DND-41 (cell line): Measurements from ENCODE around the gene TMEM242.

Experiments
- ATAC-seq: fragments of 200-7000 bp; cut with Tn5 transposase; 3 replicates; pipeline ENCODE4 v1.9.1; 2021; ENCODE audit warnings: low read depth; ENCODE audit not compliant: insufficient read depth
- DNase-seq: peaks from one replicate; pipeline ENCODE4 v3.0.0-alpha.2; 2020
- H2AFZ ChIP-seq: 2 replicates; pipeline ENCODE4 v1.6.0; 2012; ENCODE audit warnings: low read depth, low read length
- H3K27ac ChIP-seq: 2 replicates; pipeline ENCODE4 v1.5.1; 2012; ENCODE audit warnings: low read length, inconsistent platforms
- H3K27me3 ChIP-seq: fragments of 200-600 bp; sonication (generic); 2 replicates; pipeline ENCODE4 v1.6.0; 2012; ENCODE audit warnings: low read length, mild to moderate bottlenecking, inconsistent platforms; ENCODE audit not compliant: insufficient read depth, poor library complexity
- H3K36me3 ChIP-seq: 2 replicates; pipeline ENCODE4 v1.5.1; 2012; ENCODE audit warnings: low read length, inconsistent platforms; ENCODE audit not compliant: insufficient read depth
- H3K4me1 ChIP-seq: 2 replicates; pipeline ENCODE4 v1.5.1; 2012; ENCODE audit warnings: mild to moderate bottlenecking, low read length; ENCODE audit not compliant: insufficient read depth
- H3K4me2 ChIP-seq: 2 replicates; pipeline ENCODE4 v1.6.0; 2012; ENCODE audit warnings: mild to moderate bottlenecking, moderate library complexity, low read length, inconsistent platforms; ENCODE audit not compliant: insufficient read depth
- H3K4me3 ChIP-seq, 2 experiments: fragments of 200-600 bp in 1 of 2; shearing (Covaris generic) in 1 of 2; 2 replicates each; pipeline ENCODE4 v1.5.1; 2012 to 2016; ENCODE audit warnings: inconsistent platforms in 2 of 2, low read length in 2 of 2, mild to moderate bottlenecking in 2 of 2, low read depth in 1 of 2, moderate library complexity in 1 of 2
- H3K79me2 ChIP-seq: 2 replicates; pipeline ENCODE4 v1.6.0; 2012; ENCODE audit warnings: low read length, inconsistent platforms; ENCODE audit not compliant: insufficient read depth
- H3K9ac ChIP-seq: 2 replicates; pipeline ENCODE4 v1.6.0; 2012; ENCODE audit warnings: low read depth, mild to moderate bottlenecking, inconsistent platforms, low read length, moderate library complexity
- H3K9me3 ChIP-seq: 2 replicates; pipeline ENCODE4 v1.5.1; 2012; ENCODE audit warnings: low read length, moderate library complexity, mild to moderate bottlenecking, inconsistent platforms; ENCODE audit not compliant: insufficient read depth, severe bottlenecking
- H4K20me1 ChIP-seq: 2 replicates; pipeline ENCODE4 v1.6.0; 2012; ENCODE audit warnings: low read length; ENCODE audit not compliant: insufficient read depth
- CTCF ChIP-seq: IDR thresholded peaks from 2 replicates; pipeline ENCODE4 v1.5.1; 2012; ENCODE audit warnings: borderline replicate concordance, low read length, moderate library complexity, mild to moderate bottlenecking; ENCODE audit not compliant: poor library complexity, severe bottlenecking; ENCODE audit errors: extremely low read depth
- EZH2 ChIP-seq: IDR thresholded peaks from 3 replicates; pipeline ENCODE4 v1.6.1; 2012; ENCODE audit warnings: borderline replicate concordance, low read depth, mild to moderate bottlenecking, moderate library complexity, low read length, inconsistent platforms; ENCODE audit not compliant: severe bottlenecking

The TMEM242 gene

DNA sequence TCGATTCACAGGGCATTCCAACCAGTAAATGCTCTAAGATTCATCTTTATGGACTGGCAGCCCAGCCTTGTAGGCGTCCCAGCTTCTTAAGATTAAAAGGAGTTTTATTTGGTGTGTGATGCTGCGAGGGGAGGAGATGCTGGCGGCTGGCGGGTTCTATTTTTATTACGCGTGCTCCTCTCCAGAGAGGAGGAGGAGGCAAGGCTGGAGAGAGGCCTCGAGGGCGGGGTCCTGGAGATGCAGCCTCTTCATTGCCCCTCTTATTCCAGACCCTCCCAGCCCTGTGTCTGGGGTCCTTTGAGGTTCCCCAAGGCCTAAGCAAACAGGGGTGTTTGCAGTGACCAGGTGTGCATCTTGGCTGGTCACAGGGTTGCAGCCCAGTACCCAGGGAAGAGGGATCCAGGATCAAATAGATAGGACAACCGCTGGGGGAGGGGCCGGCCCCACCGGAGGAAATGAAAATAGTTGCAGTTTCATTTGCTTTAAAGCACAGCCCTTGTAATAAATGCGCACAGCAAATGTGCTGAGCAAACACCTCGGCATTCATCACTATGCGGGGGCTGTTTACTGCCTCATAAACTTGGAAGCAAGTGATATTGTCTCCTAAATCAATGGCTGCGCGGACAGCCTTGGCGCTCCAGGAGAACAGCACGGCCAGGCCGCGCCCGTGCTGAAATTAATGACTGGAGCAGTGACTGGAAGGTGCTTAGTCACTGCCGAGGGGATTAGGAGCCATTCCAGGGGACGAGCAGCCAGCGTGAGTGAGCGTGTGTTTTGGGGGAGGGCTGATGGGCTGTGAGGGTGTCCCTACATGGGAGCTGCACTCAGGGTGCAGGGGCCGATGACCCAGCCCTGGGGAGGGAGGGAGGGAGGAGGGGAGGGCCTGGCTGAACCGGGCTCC is 83.0 kb downstream of the TMEM242 start:
- Histone ChIP-seq H3K27me3 (no peaks in the 10 kb centered on the region), H3K27ac (no peak overlapping the region), H3K79me2 (no peaks in the 10 kb centered on the region), H3K9ac (no peak overlapping the region), H3K4me1 (no peaks in the 10 kb centered on the region), H2AFZ (no peak overlapping the region), H3K4me2 (no peak overlapping the region), H3K4me3 (no peak overlapping the region), H3K36me3 (no peaks in the 10 kb centered on the region), H3K9me3 (no peaks in the 10 kb centered on the region), H4K20me1 (no peaks in the 10 kb centered on the region)
- TF ChIP-seq CTCF, result no peak
- TF ChIP-seq EZH2, result no peak
- ATAC-seq (no peak), DNase-seq (no peak)

DNA sequence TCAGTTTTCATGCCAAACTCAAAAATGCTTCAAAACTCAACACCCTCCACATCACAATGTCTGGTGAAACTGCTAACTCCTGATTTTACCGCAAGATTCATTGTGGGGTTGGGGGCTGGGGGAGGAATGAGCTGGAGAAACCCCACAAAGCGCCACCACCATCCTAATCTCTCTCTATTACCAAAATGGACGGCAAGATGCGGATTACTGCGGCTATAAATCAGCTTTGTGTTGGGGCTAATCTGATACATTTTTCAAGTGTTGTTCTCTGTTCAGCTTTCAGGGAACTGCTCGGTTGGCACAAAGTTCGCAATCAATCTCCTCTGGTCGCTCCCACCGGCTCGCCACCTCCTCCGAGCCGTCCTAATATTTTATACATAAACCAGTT is 83.7 kb downstream of the TMEM242 start:
- H4K20me1 ChIP-seq, result no peaks in the 10 kb centered on the region
- H3K4me1 ChIP-seq, result no peaks in the 10 kb centered on the region
- no peaks in the 10 kb centered on the region for H3K27me3 ChIP-seq
- TF ChIP-seq CTCF, result no peak
- TF ChIP-seq EZH2, result no peak
- no peak overlapping the region for H3K4me2 ChIP-seq
- H3K9ac ChIP-seq, result no peak overlapping the region
- H3K4me3 ChIP-seq, result no peak overlapping the region
- no peaks in the 10 kb centered on the region for H3K9me3 ChIP-seq
- no peak overlapping the region for H2AFZ ChIP-seq
- no peak for DNase-seq
- H3K79me2 ChIP-seq, result no peaks in the 10 kb centered on the region
- no peak overlapping the region for H3K27ac ChIP-seq
- no peak for ATAC-seq
- H3K36me3 ChIP-seq, result no peaks in the 10 kb centered on the region
